WTC11 (cell line): ENCODE data around the gene IVD. TPM values are rescaled to one million over a fixed set of nuclear protein-coding genes. Genes with fewer than 3 reads are reported as not detected.

Source experiments
- ATAC-seq: fragments of 200-7000 bp; cut with Tn5 transposase; 2 replicates; pipeline ENCODE4 v1.10.0; 2021; ENCODE audit warnings: mild to moderate bottlenecking, moderate library complexity
- CTCF ChIA-PET: fragments of 300-600 bp; sonication (Branson Sonifier 250); formaldehyde crosslinking; loops from one replicate; lab custom pipeline; 2021; ENCODE audit warnings: antibody characterized with exemption; lab: Charles Lee
- POLR2A ChIA-PET: fragments of 350-600 bp; sonication (Branson Sonifier 250); formaldehyde crosslinking; loops from one replicate; lab custom pipeline; 2021; ENCODE audit warnings: antibody characterized with exemption; lab: Charles Lee
- DNase-seq: peaks from one replicate; pipeline ENCODE4 v3.0.0; 2021; ENCODE audit warnings: low spot score
- H3K27ac Mint-ChIP-seq: 2 replicates; pipeline ENCODE4 v1.8.0; 2021; ENCODE audit warnings: mixed read lengths
- H3K27me3 Mint-ChIP-seq: 2 replicates; pipeline ENCODE4 v1.8.0; 2021; ENCODE audit warnings: low read depth, mild to moderate bottlenecking, moderate library complexity, mixed read lengths
- H3K36me3 Mint-ChIP-seq: 2 replicates; pipeline ENCODE4 v1.8.0; 2021; ENCODE audit warnings: mixed read lengths
- H3K4me1 Mint-ChIP-seq: 2 replicates; pipeline ENCODE4 v1.8.0; 2022; ENCODE audit warnings: mixed read lengths
- H3K4me3 Mint-ChIP-seq: 2 replicates; pipeline ENCODE4 v1.8.0; 2021; ENCODE audit warnings: mild to moderate bottlenecking, moderate library complexity, mixed read lengths
- H3K9me3 Mint-ChIP-seq: 2 replicates; pipeline ENCODE4 v1.8.0; 2021; ENCODE audit warnings: mixed read lengths
- CREM ChIP-seq: sonication (generic); formaldehyde crosslinking; IDR thresholded peaks from 2 replicates; pipeline ENCODE4 v1.8.1; 2022; ENCODE audit warnings: mild to moderate bottlenecking, missing genetic modification reagents, moderate library complexity
- IRF1 ChIP-seq: sonication (generic); formaldehyde crosslinking; IDR thresholded peaks from 2 replicates; pipeline ENCODE4 v1.8.0; 2023; ENCODE audit warnings: missing genetic modification reagents
- IRF2 ChIP-seq: sonication (generic); formaldehyde crosslinking; IDR thresholded peaks from 2 replicates; pipeline ENCODE4 v1.8.0; 2022; ENCODE audit warnings: low read depth, missing genetic modification reagents, borderline replicate concordance
- JAZF1 ChIP-seq: fragments of 250-450 bp; sonication (Bioruptor Pico); IDR thresholded peaks from 2 replicates; pipeline ENCODE4 v1.9.0; 2021; ENCODE audit warnings: moderate library complexity, mild to moderate bottlenecking, inconsistent platforms
- MYBL2 ChIP-seq: sonication (generic); formaldehyde crosslinking; IDR thresholded peaks from 2 replicates; pipeline ENCODE4 v1.8.1; 2023; ENCODE audit warnings: mild to moderate bottlenecking, moderate library complexity, missing genetic modification reagents
- NR2C2 ChIP-seq: sonication (generic); formaldehyde crosslinking; IDR thresholded peaks from 2 replicates; pipeline ENCODE4 v1.8.0; 2022; ENCODE audit warnings: mild to moderate bottlenecking, missing genetic modification reagents
- OVOL2 ChIP-seq: fragments of 250-450 bp; sonication (Bioruptor Pico); IDR thresholded peaks from 2 replicates; pipeline ENCODE4 v1.9.0; 2021; ENCODE audit warnings: mild to moderate bottlenecking, borderline replicate concordance
- SP1 ChIP-seq: sonication (generic); formaldehyde crosslinking; conservative IDR thresholded peaks from 2 replicates; pipeline ENCODE4 v1.8.1; 2022; ENCODE audit warnings: missing genetic modification reagents
- TCF7 ChIP-seq: sonication (generic); formaldehyde crosslinking; IDR thresholded peaks from 2 replicates; pipeline ENCODE4 v1.8.0; 2022; ENCODE audit warnings: mild to moderate bottlenecking, low read depth, missing genetic modification reagents, moderate library complexity
- TEAD4 ChIP-seq: sonication (generic); formaldehyde crosslinking; IDR thresholded peaks from 2 replicates; pipeline ENCODE4 v1.8.0; 2022; ENCODE audit warnings: mild to moderate bottlenecking, missing genetic modification reagents
- TP53 ChIP-seq: sonication (generic); formaldehyde crosslinking; IDR thresholded peaks from 2 replicates; pipeline ENCODE4 v1.8.1; 2023; ENCODE audit warnings: mild to moderate bottlenecking, missing genetic modification reagents
- USF2 ChIP-seq: sonication (generic); formaldehyde crosslinking; IDR thresholded peaks from 2 replicates; pipeline ENCODE4 v1.8.1; 2023; ENCODE audit warnings: mild to moderate bottlenecking, missing genetic modification reagents, moderate library complexity
- ZBTB43 ChIP-seq: sonication (generic); formaldehyde crosslinking; IDR thresholded peaks from 2 replicates; pipeline ENCODE4 v1.8.1; 2023; ENCODE audit warnings: mild to moderate bottlenecking, missing genetic modification reagents
- ZNF263 ChIP-seq: sonication (generic); formaldehyde crosslinking; IDR thresholded peaks from 2 replicates; pipeline ENCODE4 v1.8.1; 2022; ENCODE audit warnings: low read depth, mild to moderate bottlenecking, moderate library complexity, missing genetic modification reagents
- total RNA-seq: library from RNA; stranded (reverse); gene quantifications from 3 replicates; pipeline ENCODE4 v1.2.3, GENCODE V29; 2021
- TF ChIP-seq, protein P1 (sequence below): fragments of 250-450 bp; sonication (Bioruptor Pico); conservative IDR thresholded peaks from 2 replicates; pipeline ENCODE4 v1.9.0; 2021; ENCODE audit warnings: mild to moderate bottlenecking
- TF ChIP-seq, protein P2 (sequence below): sonication (generic); formaldehyde crosslinking; IDR thresholded peaks from 2 replicates; pipeline ENCODE4 v1.8.1; 2023; ENCODE audit warnings: mild to moderate bottlenecking, moderate library complexity, missing genetic modification reagents
- TF ChIP-seq, protein P3 (sequence below): sonication (generic); formaldehyde crosslinking; IDR thresholded peaks from 2 replicates; pipeline ENCODE4 v1.8.1; 2023; ENCODE audit warnings: mild to moderate bottlenecking, missing genetic modification reagents, borderline replicate concordance

The IVD gene
- total RNA-seq, 1 experiment from 2014 or later: 96.1 TPM

DNA sequence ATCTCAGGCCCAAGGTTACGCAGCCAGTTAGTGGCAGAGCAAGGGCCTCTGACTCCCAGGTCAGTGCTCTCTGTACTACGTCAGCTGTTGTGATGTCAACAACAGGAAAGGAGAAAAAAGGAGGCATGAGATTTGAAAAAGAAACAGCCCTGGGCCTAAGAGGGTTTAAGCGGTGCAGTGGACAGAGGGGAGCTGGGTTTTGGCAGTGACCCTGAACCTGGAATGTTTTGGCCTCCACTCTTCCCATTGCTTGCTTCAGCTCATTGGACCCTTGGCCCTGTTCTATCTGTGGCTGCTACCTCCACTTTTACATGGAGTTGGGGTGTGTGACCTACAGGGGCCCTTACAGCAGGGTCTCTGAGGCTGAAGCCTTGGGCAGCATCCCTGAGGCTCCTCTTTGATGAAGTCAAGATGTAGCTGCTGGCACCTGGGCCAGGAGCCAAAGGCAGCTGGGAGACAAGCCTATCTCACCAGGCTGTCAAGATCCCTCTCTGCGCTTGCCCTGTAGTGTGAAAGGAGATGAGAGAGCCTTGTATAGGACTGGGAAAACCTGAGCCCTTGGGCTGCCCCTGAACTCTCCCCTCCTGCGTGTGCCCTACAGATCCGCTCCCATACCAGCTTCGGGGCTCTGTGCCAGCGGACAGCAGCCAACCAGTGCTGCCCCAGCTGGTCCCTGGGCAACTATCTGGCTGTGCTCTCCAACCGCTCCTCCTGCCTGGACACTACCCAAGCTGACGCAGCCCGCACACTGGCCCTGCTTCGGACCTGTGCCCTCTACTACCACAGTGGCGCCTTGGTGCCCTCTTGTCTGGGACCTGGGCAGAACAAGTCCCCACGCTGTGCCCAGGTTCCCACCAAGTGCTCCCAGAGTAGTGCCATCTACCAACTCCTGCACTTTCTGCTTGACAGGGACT lies 38.9 kb upstream of the IVD start:
- TF ChIP-seq TEAD4 (CRISPR knock-in tag) (no peak), ZBTB43 (CRISPR knock-in tag) (no peak), MYBL2 (no peak), IRF1 (CRISPR knock-in tag) (no peak), IRF2 (CRISPR knock-in tag) (no peak), TP53 (CRISPR knock-in tag) (no peak), SP1 (CRISPR knock-in tag) (no peak), TCF7 (CRISPR knock-in tag) (no peak), JAZF1 (CRISPR knock-in tag) (no peak), CREM (no peak), ZNF263 (CRISPR knock-in tag) (no peak), USF2 (no peak), OVOL2 (CRISPR knock-in tag) (no peak), NR2C2 (CRISPR knock-in tag) (no peak)
- TF ChIP-seq, protein P1, sequence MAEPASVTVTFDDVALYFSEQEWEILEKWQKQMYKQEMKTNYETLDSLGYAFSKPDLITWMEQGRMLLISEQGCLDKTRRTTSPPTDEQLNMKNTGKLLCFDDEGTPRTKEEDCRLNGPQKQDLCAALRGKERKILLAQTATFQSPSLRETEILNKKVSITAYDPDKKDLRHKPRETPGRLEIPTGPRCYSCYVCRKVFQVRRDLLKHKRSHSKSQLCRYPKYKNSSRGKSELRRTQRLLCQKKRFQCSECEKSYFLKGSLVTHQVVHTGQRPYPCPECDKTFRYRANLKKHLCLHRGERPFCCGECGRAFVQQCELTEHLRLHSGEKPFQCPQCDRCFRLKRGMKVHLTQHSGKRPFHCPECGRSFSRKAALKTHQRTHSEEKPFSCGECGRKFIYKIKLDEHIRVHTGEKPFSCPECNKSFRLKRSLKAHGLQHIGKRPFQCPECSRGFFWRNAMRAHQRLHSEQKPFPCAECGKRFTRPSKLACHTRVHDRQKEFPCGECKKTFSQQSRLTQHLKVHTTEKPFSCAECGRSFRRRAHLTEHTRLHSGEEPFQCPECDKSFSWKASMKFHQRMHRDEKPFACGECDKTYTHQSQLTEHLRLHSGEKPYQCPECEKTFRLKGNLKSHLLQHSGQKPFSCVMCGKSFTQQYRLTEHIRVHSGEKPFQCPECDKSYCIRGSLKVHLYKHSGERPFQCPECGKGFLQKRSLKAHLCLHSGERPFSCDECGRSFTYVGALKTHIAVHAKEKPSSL: no peak
- TF ChIP-seq, protein P2, sequence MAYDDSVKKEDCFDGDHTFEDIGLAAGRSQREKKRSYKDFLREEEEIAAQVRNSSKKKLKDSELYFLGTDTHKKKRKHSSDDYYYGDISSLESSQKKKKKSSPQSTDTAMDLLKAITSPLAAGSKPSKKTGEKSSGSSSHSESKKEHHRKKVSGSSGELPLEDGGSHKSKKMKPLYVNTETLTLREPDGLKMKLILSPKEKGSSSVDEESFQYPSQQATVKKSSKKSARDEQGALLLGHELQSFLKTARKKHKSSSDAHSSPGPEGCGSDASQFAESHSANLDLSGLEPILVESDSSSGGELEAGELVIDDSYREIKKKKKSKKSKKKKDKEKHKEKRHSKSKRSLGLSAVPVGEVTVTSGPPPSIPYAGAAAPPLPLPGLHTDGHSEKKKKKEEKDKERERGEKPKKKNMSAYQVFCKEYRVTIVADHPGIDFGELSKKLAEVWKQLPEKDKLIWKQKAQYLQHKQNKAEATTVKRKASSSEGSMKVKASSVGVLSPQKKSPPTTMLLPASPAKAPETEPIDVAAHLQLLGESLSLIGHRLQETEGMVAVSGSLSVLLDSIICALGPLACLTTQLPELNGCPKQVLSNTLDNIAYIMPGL: no peak
- TF ChIP-seq, protein P3, sequence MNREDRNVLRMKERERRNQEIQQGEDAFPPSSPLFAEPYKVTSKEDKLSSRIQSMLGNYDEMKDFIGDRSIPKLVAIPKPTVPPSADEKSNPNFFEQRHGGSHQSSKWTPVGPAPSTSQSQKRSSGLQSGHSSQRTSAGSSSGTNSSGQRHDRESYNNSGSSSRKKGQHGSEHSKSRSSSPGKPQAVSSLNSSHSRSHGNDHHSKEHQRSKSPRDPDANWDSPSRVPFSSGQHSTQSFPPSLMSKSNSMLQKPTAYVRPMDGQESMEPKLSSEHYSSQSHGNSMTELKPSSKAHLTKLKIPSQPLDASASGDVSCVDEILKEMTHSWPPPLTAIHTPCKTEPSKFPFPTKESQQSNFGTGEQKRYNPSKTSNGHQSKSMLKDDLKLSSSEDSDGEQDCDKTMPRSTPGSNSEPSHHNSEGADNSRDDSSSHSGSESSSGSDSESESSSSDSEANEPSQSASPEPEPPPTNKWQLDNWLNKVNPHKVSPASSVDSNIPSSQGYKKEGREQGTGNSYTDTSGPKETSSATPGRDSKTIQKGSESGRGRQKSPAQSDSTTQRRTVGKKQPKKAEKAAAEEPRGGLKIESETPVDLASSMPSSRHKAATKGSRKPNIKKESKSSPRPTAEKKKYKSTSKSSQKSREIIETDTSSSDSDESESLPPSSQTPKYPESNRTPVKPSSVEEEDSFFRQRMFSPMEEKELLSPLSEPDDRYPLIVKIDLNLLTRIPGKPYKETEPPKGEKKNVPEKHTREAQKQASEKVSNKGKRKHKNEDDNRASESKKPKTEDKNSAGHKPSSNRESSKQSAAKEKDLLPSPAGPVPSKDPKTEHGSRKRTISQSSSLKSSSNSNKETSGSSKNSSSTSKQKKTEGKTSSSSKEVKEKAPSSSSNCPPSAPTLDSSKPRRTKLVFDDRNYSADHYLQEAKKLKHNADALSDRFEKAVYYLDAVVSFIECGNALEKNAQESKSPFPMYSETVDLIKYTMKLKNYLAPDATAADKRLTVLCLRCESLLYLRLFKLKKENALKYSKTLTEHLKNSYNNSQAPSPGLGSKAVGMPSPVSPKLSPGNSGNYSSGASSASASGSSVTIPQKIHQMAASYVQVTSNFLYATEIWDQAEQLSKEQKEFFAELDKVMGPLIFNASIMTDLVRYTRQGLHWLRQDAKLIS (CRISPR knock-in tag): no peak
- Mint-ChIP-seq H3K4me3 (no peak overlapping the region; the same call in 1 of the 2 replicates), H3K36me3 (no peaks in the 10 kb centered on the region), H3K27me3 (peaks cover 52% of the 10 kb centered on the region), H3K27ac (no peak overlapping the region), H3K4me1 (peaks cover 8% of the 10 kb centered on the region), H3K9me3 (no peaks in the 10 kb centered on the region)
- DNase-seq (no peak), ATAC-seq (no peak)
- ChIA-PET POLR2A (interaction anchor here (1.2 to 1.8 kb wide), 2 partner anchors 9 to 16 kb away, joined by 3 to 6 read pairs; partner anchors contain the start of genes DISP2 and KNSTRN), CTCF (interaction anchor here (0.7 to 8.4 kb wide), 13 partner anchors 9 to 92 kb away, joined by 3 to 87 read pairs (median 6); partner anchors contain the start of genes CCDC9B, DISP2 and IVD)
